HG02973 (cell line): Measurements from ENCODE around the gene NFASC.

Source experiments
- ATAC-seq: cut with Tn5 transposase; IDR thresholded peaks from one replicate; pipeline ENCODE4 v1.9.1; 2021; ENCODE audit warnings: moderate library complexity; ENCODE audit not compliant: unreplicated experiment

Gene NFASC

GRCh38 chr1:204958317-204959307, 88.0 kb downstream of the NFASC start:
- no peak for ATAC-seq

- no peak for ATAC-seq
These were observed 88.7 kb downstream of the NFASC start for GRCh38 chr1:204959374-204959773.

- ATAC-seq: no peak
These were observed 89.2 kb downstream of the NFASC start for GRCh38 chr1:204959836-204960235.

- ATAC-seq: no peak
These were observed 89.9 kb downstream of the NFASC start for GRCh38 chr1:204960306-204961125.

GRCh38 chr1:204961765-204962419, 91.2 kb downstream of the NFASC start:
- no peak for ATAC-seq

- ATAC-seq: no peak
These were observed 92.3 kb downstream of the NFASC start for GRCh38 chr1:204962742-204963632.

- ATAC-seq: no peak
These were observed 96.8 kb downstream of the NFASC start for GRCh38 chr1:204967451-204967850.

- no peak for ATAC-seq
These were observed 97.5 kb downstream of the NFASC start for GRCh38 chr1:204968135-204968534.

- ATAC-seq: no peak
These were observed 98.3 kb downstream of the NFASC start for GRCh38 chr1:204968951-204969350.

GRCh38 chr1:204970937-204971336, 100.3 kb downstream of the NFASC start:
- no peak for ATAC-seq

GRCh38 chr1:204971517-204972336, 101.1 kb downstream of the NFASC start:
- no peak for ATAC-seq

- ATAC-seq: no peak
These were observed 101.8 kb downstream of the NFASC start for GRCh38 chr1:204972426-204972825.

GRCh38 chr1:204973449-204973848, 102.8 kb downstream of the NFASC start:
- no peak for ATAC-seq

GRCh38 chr1:204974327-204974726, 103.7 kb downstream of the NFASC start:
- ATAC-seq: no peak

GRCh38 chr1:204975021-204975420, 104.4 kb downstream of the NFASC start:
- ATAC-seq: no peak

- no peak for ATAC-seq
These were observed 105.0 kb downstream of the NFASC start for GRCh38 chr1:204975568-204976235.

GRCh38 chr1:204976646-204977045, 106.0 kb downstream of the NFASC start:
- no peak for ATAC-seq

GRCh38 chr1:204977318-204977717, 106.7 kb downstream of the NFASC start:
- ATAC-seq: no peak

GRCh38 chr1:204978782-204979181, 108.1 kb downstream of the NFASC start:
- no peak for ATAC-seq
